ENCODE results near the gene ROPN1.

ROPN1 gene

GRCh38 chr3:124033360-124034015 is 41.6 kb upstream of the ROPN1 start, which contains the start of gene KALRN:
TSS of gene KALRN (plus strand) at chr3:124033369.
- Histone ChIP-seq H3K4me2 (ENCODE audit: low read length) (no peak within 1 kb of the TSS), H3K9ac (ENCODE audit: low read length) (no peak within 1 kb of the TSS), H3K4me3 (ENCODE audit: low read depth, low read length, poor library complexity, severe bottlenecking) (no peak within 1 kb of the TSS), H3K4me1 (ENCODE audit: insufficient read depth, low read length, severe bottlenecking) (no peaks in the 10 kb centered on the region), H3K36me3 (ENCODE audit: insufficient read depth, low read length) (no peaks in the 10 kb centered on the region), H4K20me1 (ENCODE audit: insufficient read depth, low read length) (no peaks in the 10 kb centered on the region), H3K9me2 (ENCODE audit: low read depth, low read length) (no peaks in the 10 kb centered on the region), H3K79me2 (ENCODE audit: insufficient read depth, low read length) (no peaks in the 10 kb centered on the region), H3F3A (ENCODE audit: insufficient read depth, low read length) (no peaks in the 10 kb centered on the region), H2AFZ (ENCODE audit: low read length) (no peak within 1 kb of the TSS), H3K9me3 (ENCODE audit: low read length) (no peaks in the 10 kb centered on the region), H3K27me3 (ENCODE audit: insufficient read depth, low read length) (no peaks in the 10 kb centered on the region), H3K27ac (ENCODE audit: low read depth, low read length, poor library complexity, severe bottlenecking) (no peak within 1 kb of the TSS)
- TF ChIP-seq EZH2 (IDR thresholded peaks at IDR 0.05; ENCODE audit: borderline replicate concordance, low read length) (no peak), CTCF (IDR thresholded peaks at IDR 0.05; ENCODE audit: low read length) (no peak)

- Histone ChIP-seq H3K9ac (ENCODE audit: low read length) (no peak overlapping the region), H3K27me3 (ENCODE audit: insufficient read depth, low read length) (no peaks in the 10 kb centered on the region), H3K27ac (ENCODE audit: low read depth, low read length, poor library complexity, severe bottlenecking) (no peak overlapping the region)
Measured at GRCh38 chr3:124032881-124033359, 41.0 kb upstream of the ROPN1 start.

GRCh38 chr3:124032311-124032880 is 40.5 kb upstream of the ROPN1 start:
- no peak for TF ChIP-seq CTCF (IDR thresholded peaks at IDR 0.05; ENCODE audit: low read length)
- no peak for TF ChIP-seq EZH2 (IDR thresholded peaks at IDR 0.05; ENCODE audit: borderline replicate concordance, low read length)
- no peaks in the 10 kb centered on the region for H3F3A ChIP-seq (ENCODE audit: insufficient read depth, low read length)
- H3K4me2 ChIP-seq (ENCODE audit: low read length), result no peak overlapping the region
- H3K27me3 ChIP-seq (ENCODE audit: insufficient read depth, low read length), result no peaks in the 10 kb centered on the region
- no peak overlapping the region for H3K27ac ChIP-seq (ENCODE audit: low read depth, low read length, poor library complexity, severe bottlenecking)
- no peaks in the 10 kb centered on the region for H3K9me2 ChIP-seq (ENCODE audit: low read depth, low read length)
- no peaks in the 10 kb centered on the region for H3K79me2 ChIP-seq (ENCODE audit: insufficient read depth, low read length)
- no peaks in the 10 kb centered on the region for H3K9me3 ChIP-seq (ENCODE audit: low read length)
- H2AFZ ChIP-seq (ENCODE audit: low read length), result no peak overlapping the region
- H4K20me1 ChIP-seq (ENCODE audit: insufficient read depth, low read length), result no peaks in the 10 kb centered on the region
- no peaks in the 10 kb centered on the region for H3K36me3 ChIP-seq (ENCODE audit: insufficient read depth, low read length)
- no peak overlapping the region for H3K9ac ChIP-seq (ENCODE audit: low read length)
- no peaks in the 10 kb centered on the region for H3K4me1 ChIP-seq (ENCODE audit: insufficient read depth, low read length, severe bottlenecking)
- no peak overlapping the region for H3K4me3 ChIP-seq (ENCODE audit: low read depth, low read length, poor library complexity, severe bottlenecking)

More at GRCh38 chr3:124032881-124033359, 41.0 kb upstream of the ROPN1 start:
- Histone ChIP-seq H2AFZ (ENCODE audit: low read length) (no peak overlapping the region), H3F3A (ENCODE audit: insufficient read depth, low read length) (no peaks in the 10 kb centered on the region), H3K9me2 (ENCODE audit: low read depth, low read length) (no peaks in the 10 kb centered on the region), H3K4me2 (ENCODE audit: low read length) (no peak overlapping the region), H3K36me3 (ENCODE audit: insufficient read depth, low read length) (no peaks in the 10 kb centered on the region), H3K79me2 (ENCODE audit: insufficient read depth, low read length) (no peaks in the 10 kb centered on the region), H3K4me3 (ENCODE audit: low read depth, low read length, poor library complexity, severe bottlenecking) (no peak overlapping the region), H3K4me1 (ENCODE audit: insufficient read depth, low read length, severe bottlenecking) (no peaks in the 10 kb centered on the region), H3K9me3 (ENCODE audit: low read length) (no peaks in the 10 kb centered on the region), H4K20me1 (ENCODE audit: insufficient read depth, low read length) (no peaks in the 10 kb centered on the region)
- TF ChIP-seq CTCF (IDR thresholded peaks at IDR 0.05; ENCODE audit: low read length), result no peak
- TF ChIP-seq EZH2 (IDR thresholded peaks at IDR 0.05; ENCODE audit: borderline replicate concordance, low read length), result no peak
